K562 treated with DMSO at 1 percent for 4 hours (cell line): ENCODE results near the gene PDLIM5. TPM values are rescaled to one million over a fixed set of nuclear protein-coding genes. Genes with fewer than 3 reads are reported as not detected.

Source experiments
- total RNA-seq: library from RNA; unstranded; fragments of 300-600 nt; gene quantifications from 2 replicates; pipeline ENCODE4 v1.2.3, GENCODE V29; 2022; ENCODE audit not compliant: insufficient read depth

Gene PDLIM5, protein sequence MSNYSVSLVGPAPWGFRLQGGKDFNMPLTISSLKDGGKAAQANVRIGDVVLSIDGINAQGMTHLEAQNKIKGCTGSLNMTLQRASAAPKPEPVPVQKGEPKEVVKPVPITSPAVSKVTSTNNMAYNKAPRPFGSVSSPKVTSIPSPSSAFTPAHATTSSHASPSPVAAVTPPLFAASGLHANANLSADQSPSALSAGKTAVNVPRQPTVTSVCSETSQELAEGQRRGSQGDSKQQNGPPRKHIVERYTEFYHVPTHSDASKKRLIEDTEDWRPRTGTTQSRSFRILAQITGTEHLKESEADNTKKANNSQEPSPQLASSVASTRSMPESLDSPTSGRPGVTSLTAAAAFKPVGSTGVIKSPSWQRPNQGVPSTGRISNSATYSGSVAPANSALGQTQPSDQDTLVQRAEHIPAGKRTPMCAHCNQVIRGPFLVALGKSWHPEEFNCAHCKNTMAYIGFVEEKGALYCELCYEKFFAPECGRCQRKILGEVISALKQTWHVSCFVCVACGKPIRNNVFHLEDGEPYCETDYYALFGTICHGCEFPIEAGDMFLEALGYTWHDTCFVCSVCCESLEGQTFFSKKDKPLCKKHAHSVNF
- total RNA-seq: 23.7 and 24.2 TPM in 2 replicates

GRCh38 chr4:94451695-94452475 is at the start of gene PDLIM5:
PDLIM5 (plus strand) TSS chr4:94451942; CDS start chr4:94455289, 3,347 bp downstream.

Other genes starting within 250 kb of the PDLIM5 start
- gene SMARCAD1, start 244.1 kb upstream of the PDLIM5 start, total RNA-seq: 6.3 and 8.5 TPM in 2 replicates
- gene HPGDS, start 109.1 kb upstream of the PDLIM5 start, total RNA-seq: not detected in 2 replicates